ENCODE measurements around the gene SLC30A1. TPM values are rescaled to one million over a fixed set of nuclear protein-coding genes. Genes with fewer than 3 reads are reported as not detected.

The SLC30A1 gene
- polyA plus RNA-seq, 4 donors = 29.7 to 43.1 (median 38.2) TPM

DNA sequence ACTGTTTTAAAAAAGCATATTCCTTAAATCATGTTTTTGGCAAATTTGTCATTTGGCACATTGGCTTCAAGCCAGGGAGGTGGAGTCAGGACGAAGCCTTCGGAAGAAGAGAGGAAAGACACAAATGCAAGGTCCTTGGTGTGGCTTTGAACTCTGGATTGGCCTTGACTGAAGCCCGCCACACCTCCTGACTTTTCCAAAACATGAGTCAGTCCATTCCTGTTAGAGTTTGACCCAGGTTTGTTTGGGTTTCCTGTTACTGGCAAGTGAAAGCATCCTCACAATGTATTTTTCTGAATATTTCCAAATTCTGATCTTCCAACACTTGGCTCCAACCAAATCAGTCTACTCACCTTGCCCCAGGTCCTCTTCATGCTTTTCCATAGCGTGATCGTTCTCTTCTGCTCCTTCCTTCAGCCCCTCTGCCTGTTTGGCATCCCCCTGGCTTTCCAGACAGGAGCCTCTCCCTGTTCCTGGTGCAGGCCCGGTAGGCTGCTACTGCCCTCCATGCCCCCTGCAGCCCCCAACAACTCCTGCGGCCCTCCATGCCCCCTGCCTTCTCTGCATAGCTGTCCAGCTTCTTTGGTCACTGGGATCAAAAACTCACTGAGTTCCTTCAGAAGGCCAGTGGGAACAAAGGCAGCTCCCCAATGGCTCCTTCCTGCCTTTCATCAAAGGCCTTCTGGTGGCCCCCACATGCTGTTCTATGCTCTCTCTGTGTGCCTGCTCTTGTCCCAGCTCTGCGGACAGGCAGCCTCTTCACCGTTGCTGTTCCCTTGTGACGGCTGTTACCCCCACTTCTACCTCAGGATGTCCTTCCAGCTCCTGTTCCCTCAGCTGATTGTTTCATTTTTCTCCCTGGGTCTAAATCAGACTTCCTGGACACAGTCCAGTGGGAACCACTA, 30.4 kb upstream of the SLC30A1 start:
- DNase-seq (ENCODE audit: low read depth in 4 of 4, low spot score in 3 of 4) = no peak

- DNase-seq (ENCODE audit: low read depth in 4 of 4, low spot score in 3 of 4) = no peak
Observed at GRCh38 chr1:211607754-211608473, 29.0 kb upstream of the SLC30A1 start.

DNA sequence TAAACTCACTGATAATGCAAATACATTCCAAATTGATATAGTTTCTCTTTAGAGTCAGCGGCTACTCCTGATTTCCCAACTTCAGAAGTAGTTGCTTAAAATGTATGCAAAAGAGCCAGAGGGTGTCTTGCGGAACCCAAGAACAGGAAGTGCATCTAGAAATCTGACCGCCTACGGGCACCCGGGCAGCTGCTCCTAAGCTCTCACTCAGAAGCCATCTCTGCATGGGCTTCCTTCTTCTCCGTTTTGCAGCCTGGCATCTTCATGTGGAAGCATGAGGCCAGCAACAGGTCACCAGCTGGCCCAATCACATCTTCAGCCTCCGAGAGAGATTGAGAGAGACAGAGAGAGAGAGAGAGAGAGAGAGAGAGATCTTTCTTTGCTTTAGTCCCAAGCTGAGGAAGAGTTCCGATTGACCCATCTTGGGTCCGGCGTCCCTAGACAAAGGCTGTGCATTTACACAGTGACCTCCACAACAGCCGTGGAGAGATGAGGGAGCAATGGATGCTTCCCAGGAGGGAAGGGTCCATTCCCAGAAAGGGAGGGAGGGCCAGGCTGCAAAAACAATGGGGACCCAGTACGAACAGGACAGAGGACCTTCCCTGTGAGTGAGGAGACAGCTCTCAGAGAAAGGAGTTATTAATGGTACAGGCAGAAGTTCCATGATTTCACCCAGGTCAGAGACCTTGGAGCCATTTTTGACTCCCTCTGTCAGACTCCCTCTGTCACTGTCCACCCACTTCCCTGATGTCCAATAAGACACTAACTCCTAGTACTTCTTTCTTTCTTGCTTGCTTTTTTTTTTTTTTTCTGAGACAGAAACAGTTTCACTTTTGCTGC, 28.2 kb upstream of the SLC30A1 start:
- no peak for DNase-seq (ENCODE audit: low read depth in 4 of 4, low spot score in 3 of 4)

DNA sequence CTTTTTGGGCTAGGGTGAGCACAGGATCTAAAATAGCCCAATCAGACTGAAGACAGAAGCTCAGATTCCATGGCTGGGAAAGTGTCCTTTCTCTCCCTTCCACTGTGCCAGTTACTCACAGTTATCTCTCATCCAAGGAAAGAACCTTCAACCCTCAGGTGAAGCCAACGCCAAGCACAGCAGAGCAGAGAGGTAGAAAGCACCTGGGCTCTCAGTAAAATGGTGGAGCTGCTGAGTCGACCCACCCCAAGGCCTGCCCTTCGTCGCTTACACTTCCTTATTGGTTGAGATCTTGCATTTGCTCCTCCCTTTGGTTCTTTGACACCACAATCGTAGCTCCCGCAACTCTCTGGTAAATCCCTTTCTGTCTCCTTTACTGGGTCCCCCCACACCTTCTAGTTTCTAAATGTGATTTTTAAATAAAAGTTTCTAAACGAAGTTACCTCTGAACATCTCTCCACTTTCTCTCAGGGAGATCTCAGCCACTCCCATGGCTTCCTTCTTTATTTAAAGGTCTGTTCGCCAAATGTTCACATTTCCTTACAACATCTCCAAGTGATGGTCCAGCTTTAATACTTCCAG, 27.5 kb upstream of the SLC30A1 start:
- no peak for DNase-seq (ENCODE audit: low read depth in 4 of 4, low spot score in 3 of 4)

DNA sequence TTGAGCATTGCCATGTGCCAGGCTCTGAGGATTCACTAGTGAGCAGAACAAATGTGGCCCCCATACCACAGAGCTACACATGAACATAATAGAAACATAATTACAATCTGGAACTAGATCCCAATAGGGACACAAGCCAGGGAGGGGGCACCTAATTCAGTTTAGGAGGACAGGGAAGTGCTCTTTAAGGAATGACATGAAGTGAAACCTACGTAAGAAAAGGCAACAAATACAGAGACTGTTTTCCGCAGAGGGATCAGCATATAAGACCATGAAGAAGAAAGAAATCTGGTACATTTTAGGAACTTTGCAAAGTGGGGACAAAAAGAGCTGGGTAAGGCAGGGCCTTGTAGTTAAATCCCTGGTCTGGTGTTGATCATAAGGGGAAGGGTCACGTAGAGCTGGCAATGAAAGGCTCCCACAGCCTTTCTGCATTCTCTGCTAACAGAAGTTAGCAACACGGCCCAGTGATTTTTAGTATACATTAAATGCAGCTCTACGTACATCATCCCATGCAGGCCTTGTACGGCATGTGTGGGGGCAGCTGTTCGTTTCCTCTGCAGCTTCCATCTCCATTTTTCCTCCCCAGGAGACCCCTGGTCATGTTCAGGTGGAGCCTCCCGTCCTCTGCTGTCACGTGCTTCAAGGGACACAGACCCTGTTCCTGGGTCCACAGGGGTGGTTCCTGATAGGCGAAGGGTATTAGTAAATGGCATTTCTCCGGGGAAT, 26.8 kb upstream of the SLC30A1 start:
- DNase-seq (ENCODE audit: low read depth in 4 of 4, low spot score in 3 of 4) = no peak

GRCh38 chr1:211605034-211605433, 26.1 kb upstream of the SLC30A1 start:
- no peak for DNase-seq (ENCODE audit: low read depth in 4 of 4, low spot score in 3 of 4)

GRCh38 chr1:211604548-211604947, 25.6 kb upstream of the SLC30A1 start:
- DNase-seq (ENCODE audit: low read depth in 4 of 4, low spot score in 3 of 4) = no peak

GRCh38 chr1:211603713-211604112, 24.8 kb upstream of the SLC30A1 start:
- DNase-seq (ENCODE audit: low read depth in 4 of 4, low spot score in 3 of 4) = no peak

GRCh38 chr1:211603191-211603701, 24.3 kb upstream of the SLC30A1 start:
- DNase-seq (ENCODE audit: low read depth in 4 of 4, low spot score in 3 of 4) = no peak

DNA sequence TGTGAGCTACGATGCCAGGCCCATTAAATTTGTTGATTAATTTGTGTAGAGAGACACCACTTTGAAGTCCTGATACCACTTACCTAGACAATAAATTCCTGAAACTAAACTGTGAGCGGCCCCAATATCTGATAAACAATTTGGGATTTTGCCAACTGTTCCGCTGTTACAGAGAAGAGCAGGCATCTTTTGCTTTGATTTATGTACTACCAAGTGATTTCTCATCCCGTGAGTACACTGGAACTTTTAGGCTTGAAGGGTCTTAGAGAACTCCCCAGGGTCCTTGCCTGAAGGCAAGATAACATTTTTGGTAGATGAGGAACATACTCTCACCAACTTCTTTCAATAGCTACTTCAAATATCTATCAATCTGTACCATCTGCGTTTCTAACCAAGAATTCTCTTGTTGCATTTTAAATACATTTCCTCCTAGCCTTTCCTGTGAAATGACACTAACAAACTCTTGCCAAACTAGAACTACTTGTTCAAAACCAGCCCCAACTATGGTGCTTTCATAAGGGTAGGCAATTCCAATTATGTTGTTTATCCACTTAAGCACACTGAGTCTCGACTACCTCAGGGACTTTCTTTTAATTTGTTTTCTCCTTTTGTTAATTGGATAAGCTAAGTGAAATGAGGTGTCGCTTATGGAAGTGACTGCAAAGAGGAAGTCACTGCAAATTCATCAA, 23.2 kb upstream of the SLC30A1 start:
- no peak for DNase-seq (ENCODE audit: low read depth in 4 of 4, low spot score in 3 of 4)

GRCh38 chr1:211601159-211601558, 22.2 kb upstream of the SLC30A1 start:
- no peak for DNase-seq (ENCODE audit: low read depth in 4 of 4, low spot score in 3 of 4)

GRCh38 chr1:211599250-211599649, 20.3 kb upstream of the SLC30A1 start:
- no peak for DNase-seq (ENCODE audit: low read depth in 4 of 4, low spot score in 3 of 4)

DNA sequence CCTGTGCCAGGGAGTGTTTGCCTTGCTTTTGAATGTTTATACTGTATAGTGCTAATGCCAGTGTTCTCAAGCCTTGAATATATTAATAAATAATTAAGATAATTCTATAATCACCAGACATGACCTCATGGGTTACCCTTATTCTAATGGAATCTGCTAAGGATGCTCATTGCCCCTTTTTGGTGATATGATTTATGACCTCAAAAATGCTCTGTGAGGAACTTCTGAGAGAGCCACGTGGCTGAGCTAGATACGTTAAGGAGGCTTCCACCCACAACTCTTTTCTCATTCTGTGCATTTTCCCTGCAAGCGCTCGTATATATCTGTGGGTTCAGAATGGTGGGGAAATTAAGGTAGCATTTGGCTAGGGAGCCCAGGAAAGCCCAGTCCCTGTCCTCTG, 19.6 kb upstream of the SLC30A1 start:
- no peak for DNase-seq (ENCODE audit: low read depth in 4 of 4, low spot score in 3 of 4)

DNA sequence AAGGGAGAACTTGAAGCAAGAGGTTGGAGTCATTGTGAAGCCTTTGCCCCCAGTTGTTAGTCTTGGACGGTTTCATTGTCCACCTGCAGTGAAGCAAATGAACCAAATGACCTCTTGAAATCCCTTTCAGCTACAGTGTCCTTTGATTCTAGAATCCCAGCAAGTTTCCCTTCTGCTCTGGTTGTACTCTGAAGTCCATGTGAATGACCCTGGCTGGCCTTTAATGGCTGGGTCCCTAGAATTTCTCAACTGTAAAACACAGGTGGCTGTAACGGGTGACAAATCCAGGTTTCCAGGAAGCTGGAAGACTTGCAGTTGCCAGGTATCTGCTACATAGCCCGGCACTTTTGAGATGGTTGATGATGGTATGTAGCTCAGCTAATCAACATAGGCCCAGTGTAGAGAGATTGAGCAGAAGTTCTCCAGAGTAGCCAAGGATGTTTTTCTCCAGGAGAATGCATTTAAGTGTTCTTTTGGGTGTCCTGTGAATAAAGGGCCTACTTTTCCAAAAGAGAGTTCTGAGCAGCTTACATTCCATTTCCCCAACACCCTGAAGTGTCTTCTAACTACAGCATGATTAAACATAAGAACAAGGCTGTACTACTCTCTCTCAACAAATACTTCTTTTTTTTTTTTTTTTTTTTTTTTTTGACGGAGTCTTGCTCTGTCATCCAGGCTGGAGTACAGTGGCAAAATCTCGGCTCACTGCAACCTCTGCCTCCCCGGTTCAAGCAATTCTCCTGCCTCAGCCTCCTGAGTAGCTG, 17.6 kb upstream of the SLC30A1 start:
- DNase-seq (ENCODE audit: low read depth in 4 of 4, low spot score in 3 of 4) = no peak

DNA sequence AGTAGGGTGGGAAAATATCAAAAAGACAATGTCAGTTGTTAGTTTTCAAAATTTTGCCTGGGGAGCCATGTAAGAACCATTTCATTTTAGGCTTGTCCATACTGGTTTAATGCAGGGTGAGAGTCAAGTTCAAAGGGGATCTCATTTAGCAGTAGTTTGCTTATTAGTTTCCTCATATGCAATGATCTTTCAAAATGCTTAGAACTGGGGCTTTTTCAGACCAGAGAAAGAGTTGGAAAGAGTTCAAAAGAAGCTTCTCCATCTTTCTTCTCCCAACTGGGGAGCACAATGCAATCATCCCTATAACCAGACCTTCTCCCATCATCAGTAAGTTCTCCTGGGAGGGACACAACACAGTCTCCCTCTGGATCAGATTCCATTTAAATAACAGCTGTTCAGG, 16.5 kb upstream of the SLC30A1 start:
- DNase-seq (ENCODE audit: low read depth in 4 of 4, low spot score in 3 of 4) = no peak

GRCh38 chr1:211591980-211592493, 13.1 kb upstream of the SLC30A1 start:
- DNase-seq (ENCODE audit: low read depth in 4 of 4, low spot score in 3 of 4) = no peak

GRCh38 chr1:211589782-211590721, 11.1 kb upstream of the SLC30A1 start:
- no peak for DNase-seq (ENCODE audit: low read depth in 4 of 4, low spot score in 3 of 4)

Data from right renal pelvis (tissue), 4 donors.